GM12892 (cell line): ENCODE data around the gene PRR12.

Experiments
- DNase-seq: peaks from one replicate; pipeline ENCODE4 v3.0.0; 2011; ENCODE audit not compliant: insufficient read length
- FAIRE-seq: peaks from 2 replicates; lab custom pipeline; 2011; peaks lifted over from hg19 to GRCh38; lab: Jason Lieb, UNC
- POLR2A ChIP-seq: IDR thresholded peaks from 2 replicates; pipeline ENCODE4 v1.6.1; 2011; ENCODE audit warnings: low read depth, low read length, control low read depth
- POLR2AphosphoS5 ChIP-seq: IDR thresholded peaks from 2 replicates; pipeline ENCODE4 v1.6.1; 2011; ENCODE audit warnings: low read depth, low read length, control low read depth
- TAF1 ChIP-seq: IDR thresholded peaks from 2 replicates; pipeline ENCODE4 v1.6.1; 2011; ENCODE audit warnings: low read depth, mild to moderate bottlenecking, control low read depth, low read length, borderline replicate concordance

PRR12 gene

GRCh38 chr19:49656456-49657109, 65.6 kb downstream of the PRR12 start:
- TF ChIP-seq POLR2A: no peak
- no peak for TF ChIP-seq TAF1
- TF ChIP-seq POLR2AphosphoS5: no peak
- DNase-seq: no peak
- no peak for FAIRE-seq

- DNase-seq (no peak), FAIRE-seq (no peak)
- TF ChIP-seq POLR2AphosphoS5 (no peak), POLR2A (no peak), TAF1 (no peak)
Measured at GRCh38 chr19:49657493-49658138, 66.6 kb downstream of the PRR12 start.

DNA sequence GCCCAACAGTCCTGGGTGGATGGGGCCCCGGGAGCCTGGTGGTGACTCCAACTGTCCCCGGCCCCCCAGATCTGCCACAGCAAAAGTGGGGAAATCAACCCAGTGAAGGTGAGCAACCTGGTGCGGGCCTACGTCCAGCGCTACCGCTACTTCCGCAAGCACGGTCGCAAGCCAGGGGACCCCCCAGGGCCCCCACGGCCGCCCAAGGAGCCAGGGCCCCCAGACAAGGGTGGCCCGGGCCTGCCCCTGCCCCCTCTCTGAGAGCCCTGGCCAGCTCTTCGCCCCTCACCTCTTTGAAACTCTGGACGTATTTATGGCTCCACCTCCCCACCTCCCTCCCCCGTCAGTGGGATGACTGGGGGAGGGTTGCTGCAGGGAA, 67.1 kb downstream of the PRR12 start:
- no peak for FAIRE-seq
- DNase-seq: no peak
- TF ChIP-seq POLR2A (no peak), TAF1 (no peak), POLR2AphosphoS5 (no peak)

- FAIRE-seq: no peak
- TF ChIP-seq TAF1 (no peak), POLR2AphosphoS5 (no peak), POLR2A (peak; percentile 13; the same call in 1 of the 2 replicates)
- no peak for DNase-seq
Measured at GRCh38 chr19:49658566-49659442, 67.8 kb downstream of the PRR12 start.

DNA sequence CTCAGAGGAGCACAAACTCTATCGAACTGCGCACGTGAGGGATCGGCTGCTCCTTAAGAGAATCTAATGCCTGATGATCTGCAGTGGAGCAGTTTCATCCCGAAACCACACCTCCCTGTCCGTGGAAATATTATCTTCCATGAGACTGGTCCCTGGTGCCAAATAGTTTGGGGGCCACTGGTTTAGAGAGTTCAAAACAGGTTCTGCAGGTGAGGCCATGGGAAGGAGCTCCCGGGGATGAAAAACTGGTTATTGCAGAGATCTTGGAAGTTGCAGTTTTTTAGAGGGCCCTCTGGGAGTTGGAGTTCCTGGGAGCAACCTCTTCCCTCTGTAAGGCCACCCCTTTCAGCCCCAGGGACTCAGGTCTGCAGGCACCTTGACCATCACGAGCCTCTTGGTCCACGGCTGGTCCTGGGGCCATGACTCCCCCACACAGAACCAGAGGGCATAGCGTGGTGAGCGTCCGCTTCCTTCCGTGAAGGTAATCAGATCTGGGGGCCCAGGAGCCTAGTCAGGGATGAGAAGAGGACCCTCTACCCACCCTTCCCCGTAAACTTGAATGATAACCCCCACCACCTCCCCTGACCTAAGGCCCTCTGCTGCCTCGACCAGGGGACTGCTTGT, 69.5 kb downstream of the PRR12 start:
- no peak for DNase-seq
- no peak for FAIRE-seq

GRCh38 chr19:49662011-49662410, 71.0 kb downstream of the PRR12 start:
- DNase-seq: no peak
- TF ChIP-seq TAF1 (no peak), POLR2AphosphoS5 (no peak), POLR2A (no peak)
- FAIRE-seq: no peak

More for the DNA sequence above, 69.5 kb downstream of the PRR12 start:
- TF ChIP-seq TAF1 (no peak), POLR2AphosphoS5 (no peak)

DNA sequence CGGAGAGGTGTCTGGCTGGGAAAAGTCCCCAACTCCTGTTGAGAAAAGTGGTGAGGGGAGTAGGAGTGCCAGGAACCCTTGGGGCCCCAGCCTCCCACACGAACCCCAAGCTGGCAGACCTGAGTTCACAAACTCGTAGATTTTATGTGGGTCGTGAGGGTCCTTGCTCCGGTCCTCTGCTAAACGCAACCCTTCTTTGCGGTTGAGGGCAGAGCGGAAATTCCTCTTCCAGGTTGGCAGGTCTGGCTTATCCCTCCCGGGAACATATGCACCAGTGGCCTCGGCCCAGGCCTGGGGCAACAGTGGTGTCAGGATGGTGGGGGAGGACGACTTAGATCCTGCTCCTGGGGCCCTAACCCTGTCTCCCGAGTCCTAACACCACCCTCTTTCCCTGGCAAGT, 72.2 kb downstream of the PRR12 start:
- no peak for DNase-seq
- no peak for FAIRE-seq
- TF ChIP-seq TAF1 (no peak), POLR2A (no peak), POLR2AphosphoS5 (no peak)

DNA sequence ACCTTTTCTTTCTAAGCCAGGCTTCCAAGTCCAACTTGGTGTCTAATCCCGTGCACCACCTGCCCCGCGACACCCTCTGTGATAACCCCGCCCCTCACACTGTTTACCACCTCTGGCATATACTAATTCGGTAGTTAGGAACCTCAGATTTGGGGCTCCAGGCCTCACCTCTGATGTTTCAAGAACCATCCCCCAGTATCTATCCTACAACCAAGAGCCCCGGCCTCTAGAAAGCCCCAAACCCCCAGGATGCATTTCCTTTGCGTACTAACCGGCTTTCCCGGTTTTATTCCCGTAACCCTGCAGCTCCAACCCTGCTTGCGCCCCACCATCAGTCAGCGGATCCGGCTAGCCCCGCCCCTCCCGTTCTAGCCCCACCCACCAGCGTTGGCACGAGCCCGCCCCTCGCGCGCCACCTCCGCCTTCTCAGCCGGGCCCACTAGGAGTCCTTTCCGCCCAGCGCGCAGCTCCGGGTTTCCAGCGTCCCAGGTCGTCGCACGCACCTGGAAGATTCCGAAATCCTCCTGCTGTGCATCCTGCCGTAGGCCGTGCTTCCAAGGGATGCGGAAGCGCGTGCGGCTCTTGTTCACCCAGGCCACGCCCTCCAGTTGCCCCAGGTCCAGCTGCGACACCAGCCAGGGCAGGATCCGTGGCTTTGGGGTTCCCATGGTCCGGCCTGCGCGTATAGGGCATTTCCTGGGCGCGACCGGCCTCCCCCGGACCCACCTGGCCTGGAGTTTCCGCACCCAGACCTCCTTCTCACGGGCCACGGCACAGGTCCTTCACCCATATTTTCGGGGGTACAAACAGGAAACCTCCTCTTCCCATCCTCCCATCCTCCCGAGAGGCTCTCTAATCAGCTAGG, 73.4 kb downstream of the PRR12 start:
- FAIRE-seq: peak; percentile 87

DNA sequence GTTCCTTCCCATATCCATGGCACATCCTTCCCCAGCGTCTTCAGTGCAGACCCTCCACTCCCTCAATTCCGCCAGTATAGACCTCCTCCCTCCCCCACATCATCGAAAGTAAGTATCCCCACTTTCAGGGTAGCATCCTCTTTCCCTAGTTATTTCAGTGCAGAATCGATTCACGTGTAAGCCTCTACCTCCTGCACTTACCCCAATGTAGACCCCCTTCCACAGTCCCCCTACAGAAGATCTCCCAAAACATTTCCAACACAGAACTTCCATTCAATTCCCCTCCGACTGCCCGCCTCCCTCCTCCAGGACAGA, 74.0 kb downstream of the PRR12 start:
- DNase-seq (no peak), FAIRE-seq (no peak)
- TF ChIP-seq TAF1: no peak
- no peak for TF ChIP-seq POLR2AphosphoS5
- no peak for TF ChIP-seq POLR2A

More for the DNA sequence above, 73.4 kb downstream of the PRR12 start:
- TF ChIP-seq POLR2AphosphoS5: peak; percentile 49; the same call in 1 of the 2 replicates
- peak; percentile 40; the same call in 1 of the 2 replicates for TF ChIP-seq POLR2A
- TF ChIP-seq TAF1: no peak
- peak; percentile 91 for DNase-seq

DNA sequence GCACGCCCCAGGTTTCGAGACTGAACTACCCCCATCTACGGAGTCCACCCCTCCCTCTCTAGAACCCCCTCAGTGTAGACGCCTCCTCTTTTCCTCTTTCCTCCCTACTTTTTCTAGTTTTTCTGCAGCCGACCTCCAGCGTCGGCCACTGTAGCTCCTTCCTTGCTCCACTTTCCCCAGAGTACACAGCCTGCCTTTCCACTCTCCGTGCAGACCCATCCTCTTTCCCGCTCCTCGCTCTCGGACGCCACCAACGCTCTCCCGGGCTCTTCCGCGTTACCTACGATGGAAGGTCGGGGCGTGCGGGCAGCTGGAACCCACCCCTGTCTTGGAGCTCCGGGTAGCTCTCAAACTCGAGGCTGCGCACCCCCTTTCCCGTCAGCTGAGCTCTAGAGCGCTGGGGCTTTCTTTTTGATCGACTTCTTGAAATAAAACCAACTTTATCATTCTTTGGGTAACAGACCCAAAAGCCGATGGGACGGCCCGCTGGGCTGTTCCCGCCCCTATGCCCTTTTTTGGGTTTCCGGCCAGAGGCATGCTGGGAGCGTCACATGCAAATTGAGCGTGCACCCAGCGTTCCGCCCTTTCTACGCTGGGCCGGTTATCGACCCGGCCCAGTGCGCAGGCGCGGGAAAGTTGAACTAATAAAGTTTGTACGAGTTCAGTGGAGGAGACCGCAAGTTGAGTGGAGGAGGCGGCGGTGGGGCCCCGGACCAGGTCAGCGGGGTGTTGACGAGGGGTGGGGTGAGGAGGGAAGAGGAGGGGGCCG, 74.6 kb downstream of the PRR12 start, which contains the start of the genes BCL2L12 and IRF3:
BCL2L12 (plus strand) TSS at position 583 of the 769 bp plus-strand sequence. CDS start 760 bp downstream, outside the sequence.
IRF3 (minus strand) TSS at position 507 of the 769 bp plus-strand sequence. CDS start 1,019 bp downstream, outside the sequence.
- TF ChIP-seq POLR2A (peak; percentile 66), POLR2AphosphoS5 (no peak)
- peak; percentile 98 for DNase-seq
- peak; percentile 98 for FAIRE-seq
